ENCODE results near the gene HIPK2. TPM values are rescaled to one million over a fixed set of nuclear protein-coding genes. Genes with fewer than 3 reads are reported as not detected.

HIPK2 gene
- total and polyA plus RNA-seq, 2 experiments from 2014 or later, result 7.3 to 16.9 TPM

DNA sequence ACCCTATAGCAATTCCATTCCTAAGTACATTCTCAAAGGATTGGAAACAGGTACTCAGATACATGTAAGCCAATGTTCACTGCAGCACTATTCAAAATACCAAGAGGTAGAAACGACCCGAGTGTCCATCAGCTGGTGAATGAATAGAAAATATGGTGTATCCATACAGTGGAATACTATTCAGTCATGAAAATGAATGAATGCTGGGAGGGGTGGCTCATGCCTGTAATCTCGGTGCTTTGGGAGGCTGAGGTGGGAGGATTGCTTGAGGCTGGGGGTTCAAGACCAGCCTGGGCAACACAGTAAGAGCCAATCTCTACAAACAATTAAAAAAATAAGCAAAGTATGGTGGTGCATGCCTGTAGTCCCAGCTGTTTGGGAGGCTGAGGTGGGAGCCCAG, 191.5 kb downstream of the HIPK2 start:
- H4K20me1 ChIP-seq (replicated peaks; ENCODE audit: insufficient read depth), result no peaks in the 10 kb centered on the region
- H3K79me2 ChIP-seq (replicated peaks; ENCODE audit: insufficient read depth), result no peaks in the 10 kb centered on the region
- Mint-ChIP-seq H3K27me3 (ENCODE audit: insufficient read depth, low read depth, poor library complexity) (peaks cover 7% of the 10 kb centered on the region), H3K27ac (no peak overlapping the region), H3K4me3 (no peak overlapping the region), H3K9me3 (no peaks in the 10 kb centered on the region), H3K36me3 (ENCODE audit: low read depth) (no peaks in the 10 kb centered on the region), H3K4me1 (no peaks in the 10 kb centered on the region)
- no peak overlapping the region for H2AFZ ChIP-seq
- DNase-seq (ENCODE audit: low spot score), result no peak
- no peaks in the 10 kb centered on the region for H3K9me2 ChIP-seq (ENCODE audit: insufficient read depth)
- no peak overlapping the region for H3K27ac ChIP-seq (ENCODE audit: low read depth)
- H3K27me3 ChIP-seq (ENCODE audit: insufficient read depth), result no peaks in the 10 kb centered on the region
- no peak for ATAC-seq
- no peaks in the 10 kb centered on the region for H3K36me3 ChIP-seq (ENCODE audit: insufficient read depth)
- no peak overlapping the region for H3K4me3 ChIP-seq
- no peak for TF ChIP-seq EZH2 (IDR thresholded peaks at IDR 0.05; ENCODE audit: low read depth, unreplicated experiment)
- TF ChIP-seq ZNF462 (CRISPR knock-in tag; IDR thresholded peaks at IDR 0.05), result no peak
- TF ChIP-seq EZH2phosphoT487 (IDR thresholded peaks at IDR 0.05; ENCODE audit: unreplicated experiment), result no peak
- no peak for TF ChIP-seq NANOG (IDR thresholded peaks at IDR 0.05; ENCODE audit: borderline replicate concordance)
- TF ChIP-seq STAT1 (IDR thresholded peaks at IDR 0.05; ENCODE audit: unreplicated experiment), result no peak
- TF ChIP-seq ETS1 (IDR thresholded peaks at IDR 0.05), result no peak
- TF ChIP-seq ZNF114 (CRISPR knock-in tag; IDR thresholded peaks at IDR 0.05), result no peak
- TF ChIP-seq CTCF (conservative IDR thresholded peaks at IDR 0.05; ENCODE audit: low read depth in 2 of 2), result no peak
- no peak for TF ChIP-seq CREB1 (CRISPR knock-in tag; IDR thresholded peaks at IDR 0.05; ENCODE audit: low read depth)
- TF ChIP-seq, protein P1, sequence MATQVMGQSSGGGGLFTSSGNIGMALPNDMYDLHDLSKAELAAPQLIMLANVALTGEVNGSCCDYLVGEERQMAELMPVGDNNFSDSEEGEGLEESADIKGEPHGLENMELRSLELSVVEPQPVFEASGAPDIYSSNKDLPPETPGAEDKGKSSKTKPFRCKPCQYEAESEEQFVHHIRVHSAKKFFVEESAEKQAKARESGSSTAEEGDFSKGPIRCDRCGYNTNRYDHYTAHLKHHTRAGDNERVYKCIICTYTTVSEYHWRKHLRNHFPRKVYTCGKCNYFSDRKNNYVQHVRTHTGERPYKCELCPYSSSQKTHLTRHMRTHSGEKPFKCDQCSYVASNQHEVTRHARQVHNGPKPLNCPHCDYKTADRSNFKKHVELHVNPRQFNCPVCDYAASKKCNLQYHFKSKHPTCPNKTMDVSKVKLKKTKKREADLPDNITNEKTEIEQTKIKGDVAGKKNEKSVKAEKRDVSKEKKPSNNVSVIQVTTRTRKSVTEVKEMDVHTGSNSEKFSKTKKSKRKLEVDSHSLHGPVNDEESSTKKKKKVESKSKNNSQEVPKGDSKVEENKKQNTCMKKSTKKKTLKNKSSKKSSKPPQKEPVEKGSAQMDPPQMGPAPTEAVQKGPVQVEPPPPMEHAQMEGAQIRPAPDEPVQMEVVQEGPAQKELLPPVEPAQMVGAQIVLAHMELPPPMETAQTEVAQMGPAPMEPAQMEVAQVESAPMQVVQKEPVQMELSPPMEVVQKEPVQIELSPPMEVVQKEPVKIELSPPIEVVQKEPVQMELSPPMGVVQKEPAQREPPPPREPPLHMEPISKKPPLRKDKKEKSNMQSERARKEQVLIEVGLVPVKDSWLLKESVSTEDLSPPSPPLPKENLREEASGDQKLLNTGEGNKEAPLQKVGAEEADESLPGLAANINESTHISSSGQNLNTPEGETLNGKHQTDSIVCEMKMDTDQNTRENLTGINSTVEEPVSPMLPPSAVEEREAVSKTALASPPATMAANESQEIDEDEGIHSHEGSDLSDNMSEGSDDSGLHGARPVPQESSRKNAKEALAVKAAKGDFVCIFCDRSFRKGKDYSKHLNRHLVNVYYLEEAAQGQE (IDR thresholded peaks at IDR 0.05; ENCODE audit: unreplicated experiment), result no peak
- TF ChIP-seq JUNB (IDR thresholded peaks at IDR 0.05; ENCODE audit: unreplicated experiment), result no peak
- no peak for TF ChIP-seq ZNF331 (CRISPR knock-in tag; IDR thresholded peaks at IDR 0.05; ENCODE audit: low read depth)
- no peak for TF ChIP-seq POLR2AphosphoS5 (IDR thresholded peaks at IDR 0.05; ENCODE audit: low read depth)
- no peaks in the 10 kb centered on the region for H3K4me1 ChIP-seq (ENCODE audit: insufficient read depth)
- no peak overlapping the region for H3K4me2 ChIP-seq
- no peaks in the 10 kb centered on the region for H3F3A ChIP-seq (replicated peaks; ENCODE audit: low read depth)

Data from GM23338 (cell line).